SHP77 (cell line): Measurements from ENCODE around the gene ZSCAN25.
"Not testable (repeated sequence)": the region's sequence is repeated elsewhere in the genome, so short reads cannot be mapped to it uniquely, and the experiment has no call there.

Experiments used
- DNase-seq, 2 experiments: peaks; one replicate each; lab custom pipeline; 2025; lab: John Stamatoyannopoulos, UW

Gene ZSCAN25

DNA sequence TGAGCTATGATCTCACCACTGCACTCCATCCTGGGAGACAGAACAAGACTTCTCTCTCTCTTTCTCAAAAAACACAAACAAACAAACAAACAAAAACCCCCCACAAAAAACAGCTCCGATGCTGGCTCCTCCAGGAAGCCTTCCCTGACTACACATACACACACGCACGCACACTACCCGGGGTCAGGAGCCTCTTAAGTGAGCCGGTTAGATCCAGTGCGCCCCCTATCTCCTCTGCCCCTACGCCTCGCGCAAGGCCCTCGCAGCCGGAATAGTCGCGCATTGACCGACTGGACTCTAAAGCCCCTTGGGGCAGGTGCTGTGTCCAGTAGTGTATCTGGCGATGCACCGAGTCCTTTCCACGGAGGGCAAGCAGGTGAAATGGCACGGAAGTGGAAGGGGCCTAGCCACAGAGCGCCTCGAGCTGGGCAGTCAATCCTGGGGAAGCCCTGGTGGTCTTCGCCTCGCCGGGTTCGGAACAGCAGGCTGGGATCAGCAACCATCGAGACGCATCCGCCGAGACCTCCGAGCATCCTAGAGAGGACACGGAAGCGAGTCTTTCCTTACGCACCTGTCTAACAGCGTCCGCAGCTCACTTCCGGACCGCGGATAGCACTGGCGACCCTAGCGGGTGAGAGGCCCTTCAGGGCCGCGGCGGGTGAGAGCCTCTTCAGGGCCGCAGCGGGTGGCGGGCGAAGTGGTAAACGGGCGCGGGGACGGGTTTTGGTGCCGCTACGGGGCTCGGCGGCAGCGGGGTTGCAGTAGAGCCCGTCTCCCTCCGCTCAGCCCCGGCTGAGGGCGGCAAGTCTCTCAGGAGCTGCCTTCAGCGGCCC is at the start of gene ZSCAN25:
TSS of gene ZSCAN25 (plus strand) at position 588 of the 833 bp plus-strand sequence. CDS start 2,661 bp downstream, outside the sequence.
- peak; percentile 89 to 92 for DNase-seq

DNA sequence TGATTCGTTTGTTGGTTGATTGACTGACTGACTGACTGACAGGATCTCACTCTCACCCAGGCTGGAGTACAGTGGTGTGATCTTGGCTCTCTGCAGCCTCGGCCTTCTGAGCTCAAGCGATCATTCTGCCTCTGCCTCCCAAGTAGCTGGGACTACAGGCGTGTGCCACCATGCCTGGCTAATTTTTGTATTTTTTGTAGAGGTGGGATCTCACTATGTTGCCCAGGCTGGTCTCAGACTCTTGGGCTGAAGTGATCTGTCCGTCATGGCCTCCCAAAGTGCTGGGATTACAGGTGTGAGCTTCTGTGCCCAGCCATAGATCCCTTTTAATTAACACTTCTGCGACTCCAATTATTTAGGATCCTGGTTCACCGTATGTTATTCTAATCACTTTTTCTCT is 48.0 kb upstream of the ZSCAN25 start:
- DNase-seq, result not testable (repeated sequence)

DNA sequence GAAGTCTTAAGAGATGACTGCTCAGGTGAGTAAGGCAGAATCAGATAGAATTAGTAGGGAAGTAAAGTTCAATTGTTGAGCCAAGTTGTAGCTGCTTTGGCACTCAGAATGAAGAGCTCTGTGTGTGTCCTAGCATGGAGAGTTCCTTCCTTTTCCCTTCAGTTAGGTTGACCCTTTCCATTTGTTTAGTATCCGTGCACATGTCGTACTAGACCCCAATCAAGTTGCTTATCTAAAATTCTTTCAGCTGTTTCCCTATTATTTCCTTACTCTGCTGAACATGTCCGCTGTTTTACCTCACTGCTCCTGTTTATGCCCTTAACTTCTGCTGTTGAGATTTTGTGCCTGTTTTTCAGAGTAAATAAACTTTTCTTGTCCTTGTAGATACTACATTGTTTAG is 45.0 kb upstream of the ZSCAN25 start:
- DNase-seq, result no peak

DNA sequence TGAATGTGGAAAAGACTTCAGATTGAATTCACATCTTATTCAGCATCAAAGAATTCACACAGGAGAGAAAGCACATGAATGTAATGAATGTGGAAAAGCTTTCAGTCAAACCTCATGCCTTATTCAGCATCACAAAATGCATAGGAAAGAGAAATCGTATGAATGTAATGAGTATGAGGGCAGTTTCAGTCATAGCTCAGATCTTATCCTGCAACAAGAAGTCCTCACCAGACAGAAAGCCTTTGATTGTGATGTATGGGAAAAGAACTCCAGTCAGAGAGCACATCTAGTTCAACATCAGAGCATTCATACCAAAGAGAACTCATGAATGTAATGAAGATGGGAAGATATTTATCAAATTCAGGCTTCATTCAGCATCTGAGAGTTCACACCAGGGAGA is 43.5 kb upstream of the ZSCAN25 start:
- DNase-seq, result no peak

DNA sequence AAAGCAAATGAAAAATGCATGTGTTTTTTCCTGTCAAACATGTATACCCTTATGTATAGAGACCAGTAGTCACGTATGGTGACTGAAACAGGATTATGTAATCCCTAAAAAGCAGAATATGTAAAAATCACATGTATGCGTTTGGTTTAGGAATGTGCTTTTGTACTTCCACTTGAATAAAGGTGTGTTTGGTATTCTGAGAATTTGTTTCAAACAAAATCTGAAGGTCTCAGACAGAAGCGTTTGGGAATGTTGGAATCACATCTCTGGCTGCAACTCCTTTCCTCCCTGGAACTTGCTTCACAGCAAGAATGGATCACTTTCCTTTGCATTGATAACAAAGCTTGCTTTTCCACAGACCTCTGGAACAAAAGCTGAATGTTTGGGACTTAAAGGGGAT is 40.5 kb upstream of the ZSCAN25 start:
- no peak for DNase-seq

DNA sequence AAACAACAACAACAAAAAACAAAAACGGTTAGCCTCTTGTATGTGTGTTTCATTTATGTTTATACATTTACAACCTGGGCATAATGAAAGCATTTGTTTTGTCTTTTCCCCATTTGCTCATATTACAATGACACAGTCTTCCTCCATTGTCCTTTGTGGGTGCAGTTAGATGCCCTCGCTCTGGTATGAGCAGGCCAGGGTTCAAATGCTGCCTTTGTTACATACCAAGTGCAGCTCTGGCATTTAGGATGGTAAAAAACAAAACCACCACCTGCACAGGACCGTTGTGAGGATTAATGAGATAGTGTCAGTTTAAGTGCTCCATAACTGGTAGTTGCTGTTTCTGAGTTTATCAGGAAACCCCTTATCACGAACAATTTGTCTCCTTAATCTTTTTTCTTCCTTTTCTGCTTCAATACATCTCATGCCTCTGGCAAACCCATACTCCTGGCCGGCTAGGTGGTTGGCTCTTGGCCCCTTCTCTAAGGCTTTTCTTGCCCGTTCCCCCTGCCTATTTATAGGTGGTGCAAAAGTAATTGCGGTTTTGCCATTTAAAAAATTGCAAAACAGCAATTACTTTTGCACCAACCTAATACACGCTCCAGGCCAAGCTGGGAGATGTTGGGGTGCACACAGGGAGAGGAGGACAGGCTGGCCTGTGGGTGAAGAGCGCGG is 37.3 kb upstream of the ZSCAN25 start:
- DNase-seq, result no peak

DNA sequence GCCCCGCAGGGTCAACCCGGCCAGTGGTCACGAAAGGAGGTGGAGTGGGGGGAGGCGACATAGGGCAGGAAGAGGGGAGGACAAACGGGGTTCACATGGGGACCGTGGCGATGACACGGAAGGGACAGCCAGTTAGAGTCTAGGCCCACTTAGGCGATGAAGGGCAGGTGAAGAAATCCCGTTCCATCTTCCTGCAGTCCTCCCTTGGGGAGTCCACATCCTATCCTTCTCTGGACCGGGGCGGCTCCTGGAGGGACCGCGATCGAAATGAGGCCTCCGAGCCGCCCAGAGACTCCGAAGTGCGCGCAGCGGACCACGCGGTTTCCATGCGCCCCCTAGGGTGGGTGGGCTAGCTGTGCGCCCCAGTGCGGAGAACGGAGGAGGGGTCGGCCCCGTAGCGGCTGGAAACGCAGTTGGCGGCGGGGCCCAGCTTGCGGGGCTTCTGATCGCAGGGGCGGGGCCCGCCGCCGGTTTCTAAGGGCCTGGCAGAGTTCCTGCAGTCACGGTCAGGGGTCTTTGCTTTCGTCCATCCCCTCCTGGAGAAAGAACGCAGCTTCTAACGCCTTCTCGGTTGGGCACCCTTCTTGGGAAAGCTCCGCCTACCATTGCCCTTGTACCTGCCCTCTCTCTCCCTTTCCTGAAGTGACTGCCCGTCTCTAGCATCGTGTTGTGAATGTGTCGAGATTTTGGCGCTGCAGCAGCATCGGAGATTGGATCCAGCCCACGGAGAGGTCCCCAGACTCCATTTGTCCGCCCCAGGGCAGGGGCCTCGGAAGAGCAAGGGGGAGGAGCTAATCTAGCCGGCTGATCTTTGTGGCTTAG is 36.6 kb upstream of the ZSCAN25 start:
- DNase-seq, result peak in 1 of 2 experiments; percentile 34

DNA sequence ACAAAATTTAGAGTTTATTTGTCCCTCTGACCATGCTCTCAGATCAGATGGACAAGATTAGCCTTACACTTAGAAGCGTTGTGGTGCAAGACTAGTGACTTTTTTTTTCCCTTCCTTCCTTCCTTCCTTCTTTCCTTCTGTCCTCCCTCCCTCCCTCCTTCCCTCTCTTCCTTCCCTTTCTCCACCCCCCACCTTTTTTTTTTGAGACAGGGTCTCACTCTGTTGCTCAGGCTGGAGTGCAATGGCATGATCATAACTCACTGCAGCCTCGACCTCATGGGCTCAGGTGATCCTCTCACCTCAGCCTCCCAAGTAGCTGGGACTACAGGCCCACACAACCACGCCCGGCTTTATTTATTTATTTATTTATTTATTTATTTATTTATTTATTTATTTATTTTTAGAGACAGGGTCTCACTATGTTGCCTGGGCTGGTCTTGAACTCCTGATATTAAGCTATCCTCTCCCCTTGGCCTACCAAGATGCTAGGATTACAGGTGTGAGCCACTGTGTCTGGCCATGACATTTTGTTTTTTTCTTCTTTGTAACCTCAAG is 35.9 kb upstream of the ZSCAN25 start:
- not testable (repeated sequence) for DNase-seq

DNA sequence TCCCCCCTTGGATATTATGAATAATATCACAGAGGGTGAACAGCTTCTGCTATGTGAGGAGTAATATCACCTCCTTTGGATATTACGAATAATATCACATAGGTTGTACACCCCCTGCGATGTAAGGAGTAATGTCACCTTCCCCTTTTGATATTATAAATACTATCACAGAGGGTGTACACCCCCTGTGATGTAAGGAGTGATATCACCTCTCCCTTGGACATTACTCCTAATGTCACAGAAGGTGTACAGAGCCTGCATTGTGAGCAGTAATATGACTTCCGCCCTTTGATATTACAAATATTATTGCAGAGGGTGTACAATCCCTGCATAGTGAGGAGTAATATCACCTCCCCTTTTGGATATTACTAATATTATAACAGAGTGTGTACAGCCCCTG is 27.9 kb upstream of the ZSCAN25 start:
- DNase-seq, result no peak

DNA sequence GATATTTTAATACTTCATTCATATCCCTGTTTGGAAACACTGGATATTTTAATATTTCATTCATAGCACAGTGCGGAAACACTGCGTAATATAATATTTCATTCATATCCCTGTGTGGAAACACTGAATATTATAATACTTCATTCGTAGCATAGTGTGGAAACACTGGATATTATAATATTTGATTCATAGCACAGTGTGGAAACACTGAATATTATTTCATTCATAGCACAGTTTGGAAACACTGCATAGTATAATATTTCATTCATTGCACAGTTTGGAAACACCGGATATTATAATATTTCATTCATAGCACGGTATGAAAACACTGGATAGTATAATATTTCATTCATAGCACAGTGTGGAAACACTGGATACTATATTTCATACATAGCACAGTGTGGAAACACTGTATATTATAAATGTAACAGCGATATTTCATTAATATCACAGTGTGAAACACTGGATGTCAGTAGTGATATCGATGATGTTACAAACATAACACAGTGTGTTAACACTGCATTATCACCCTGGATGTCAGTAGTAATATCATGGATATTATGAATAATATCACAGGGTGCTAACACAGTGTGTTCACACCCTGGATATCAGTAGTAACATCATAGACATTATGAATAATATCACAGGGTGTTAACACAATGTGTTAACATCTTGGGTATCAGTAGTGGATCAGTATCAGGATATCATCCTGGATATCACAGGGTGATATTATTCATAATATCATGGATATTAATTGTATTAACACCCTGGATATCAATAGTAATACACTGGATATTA is 21.6 kb upstream of the ZSCAN25 start:
- DNase-seq, result no peak

DNA sequence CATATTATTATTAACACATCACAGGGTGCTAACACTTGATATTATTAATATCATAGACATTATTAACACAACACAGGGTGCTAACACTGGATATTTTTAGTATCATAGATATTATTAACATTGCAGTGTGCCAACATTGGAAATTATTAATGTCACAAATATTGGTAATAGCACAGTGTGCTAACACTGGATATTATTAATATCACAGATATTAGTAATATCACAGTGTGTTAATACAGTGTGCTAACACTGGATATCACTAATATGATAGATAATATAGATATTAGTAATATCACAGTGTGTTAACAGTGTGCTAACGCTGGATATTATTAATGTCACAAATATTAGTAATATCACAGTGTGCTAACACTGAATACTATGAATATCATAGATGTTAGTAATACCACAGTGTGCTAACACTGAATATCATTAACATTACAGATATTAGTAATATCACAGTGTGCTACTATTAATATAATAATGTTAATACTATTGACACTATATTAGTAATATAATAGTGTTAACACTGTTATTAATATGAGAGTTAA is 20.3 kb upstream of the ZSCAN25 start:
- no peak for DNase-seq

DNA sequence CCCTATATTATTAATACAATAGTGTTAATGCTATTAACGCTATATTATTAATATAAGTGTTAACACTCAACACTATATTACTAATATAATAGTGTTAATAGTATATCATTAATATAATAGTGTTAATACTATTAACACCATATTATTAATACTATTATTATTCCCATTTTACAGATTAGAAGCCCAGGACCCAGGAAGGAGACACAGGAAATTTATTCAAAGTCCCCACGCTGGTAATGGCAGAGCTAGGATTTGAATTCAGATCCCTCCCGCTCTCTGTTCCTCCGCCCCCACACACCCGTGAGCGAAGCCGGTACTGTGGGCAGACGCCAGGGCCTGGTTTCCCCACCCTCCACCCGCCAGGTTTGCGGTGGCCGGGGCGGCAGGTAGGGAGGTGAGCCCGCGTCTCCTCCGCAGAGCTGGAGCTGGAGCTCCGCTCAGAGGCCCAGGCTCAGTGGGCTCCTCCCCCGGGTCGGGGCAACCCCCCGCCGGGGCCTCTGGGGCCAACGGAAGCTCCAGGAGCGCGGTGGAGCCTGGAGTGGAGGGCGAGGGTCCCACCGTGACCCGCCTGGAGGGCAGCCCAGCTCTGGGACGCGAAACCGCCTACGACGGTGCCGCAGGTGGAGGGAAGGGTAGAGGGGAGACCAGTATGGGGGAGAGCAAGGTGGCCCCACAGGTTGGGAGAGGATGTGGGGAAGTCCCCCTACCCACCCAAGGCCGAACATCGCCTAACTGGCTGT is 18.8 kb upstream of the ZSCAN25 start, which contains the start of gene TMEM225B:
TSS of gene TMEM225B (plus strand) at position 506 of the 740 bp plus-strand sequence. CDS start 6,122 bp downstream, outside the sequence.
- no peak for DNase-seq

DNA sequence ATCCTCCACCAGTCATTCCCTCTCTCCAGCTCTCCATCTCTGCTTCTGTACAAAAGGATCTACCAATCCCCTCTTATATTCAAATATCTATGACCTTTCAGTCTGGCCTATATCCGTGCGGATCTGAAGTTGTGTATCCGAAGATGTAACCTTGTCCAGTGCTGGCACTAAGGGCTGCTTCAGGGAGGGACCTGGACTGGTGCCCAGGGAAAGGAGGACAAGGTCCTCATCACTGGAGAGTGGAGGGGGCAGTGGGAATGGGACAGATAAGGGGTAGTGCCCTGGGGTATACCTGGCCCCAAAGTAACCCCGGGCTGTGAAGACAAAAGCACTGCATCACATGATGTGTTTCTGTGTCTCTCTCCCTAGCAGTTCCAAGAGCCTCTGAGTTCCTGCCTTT is 16.9 kb upstream of the ZSCAN25 start:
- no peak for DNase-seq

DNA sequence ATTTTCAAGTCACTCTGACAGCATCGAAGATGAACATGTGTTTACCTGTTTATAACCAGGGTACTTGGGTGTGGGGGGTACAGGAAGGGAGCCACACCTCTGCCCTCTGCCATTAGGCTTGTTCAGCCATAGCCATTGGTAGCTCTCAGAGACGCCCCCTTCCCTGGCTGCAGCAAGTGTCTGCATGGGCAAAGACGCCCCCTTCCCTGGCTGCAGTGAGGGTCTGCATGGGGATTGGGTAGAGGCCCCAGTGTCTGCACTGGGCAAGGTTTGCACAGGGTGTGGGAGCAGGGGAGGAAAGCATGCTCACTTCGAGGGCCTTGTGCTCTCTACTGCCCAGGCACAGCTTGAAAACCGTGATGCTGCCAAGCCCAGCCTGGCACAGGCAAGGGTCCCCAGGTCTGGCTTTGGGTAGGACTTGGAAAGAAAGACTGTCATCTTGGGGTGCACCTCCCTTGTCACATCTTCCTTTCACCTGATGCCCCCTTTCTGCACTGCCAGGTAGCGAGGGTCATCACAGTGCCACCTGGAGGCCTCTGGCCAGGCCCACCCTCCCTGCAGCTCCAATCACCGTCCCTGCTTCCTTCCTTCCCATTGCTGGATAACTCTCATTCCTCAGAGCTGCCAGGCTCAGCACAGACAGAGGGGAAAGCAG is 15.0 kb upstream of the ZSCAN25 start:
- no peak for DNase-seq

DNA sequence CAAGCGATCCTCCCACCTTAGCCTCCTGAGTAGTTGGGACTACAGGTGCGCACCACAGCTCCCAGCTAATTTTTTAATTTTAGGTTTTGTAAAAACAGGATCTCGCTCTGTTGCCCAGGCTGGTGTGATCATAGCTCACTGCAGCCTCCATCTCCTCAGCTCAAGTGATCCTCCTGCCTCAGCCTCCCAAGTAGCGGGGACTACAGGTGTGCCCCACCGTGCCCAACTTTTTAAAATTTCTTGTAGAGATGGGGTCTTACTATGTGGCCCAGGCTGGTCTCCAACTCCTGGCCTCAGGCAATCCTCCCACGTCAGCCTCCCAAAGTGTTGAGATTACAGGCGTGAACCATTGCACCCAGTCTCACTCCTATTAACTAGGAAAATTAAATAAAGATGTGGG is 11.2 kb upstream of the ZSCAN25 start:
- DNase-seq, result no peak

DNA sequence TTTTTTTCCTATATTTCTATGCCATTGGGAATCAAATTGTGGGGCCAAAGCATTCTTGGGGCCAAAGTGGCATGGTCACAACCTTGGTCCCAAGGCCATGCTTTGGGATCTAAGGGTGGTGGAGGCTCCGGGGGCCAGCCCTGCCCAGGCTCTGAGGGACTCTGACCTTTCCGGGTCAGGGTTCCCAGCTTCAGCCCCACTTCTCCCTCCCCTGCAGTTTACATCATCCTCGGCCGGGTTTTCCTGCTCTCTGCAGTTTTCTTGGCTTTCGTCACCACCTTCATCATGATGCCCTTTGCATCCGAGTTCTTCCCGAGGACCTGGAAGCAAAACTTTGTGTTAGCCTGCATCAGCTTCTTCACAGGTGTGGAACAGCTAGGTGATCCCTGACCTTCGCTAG is 10.2 kb upstream of the ZSCAN25 start:
- DNase-seq, result no peak

DNA sequence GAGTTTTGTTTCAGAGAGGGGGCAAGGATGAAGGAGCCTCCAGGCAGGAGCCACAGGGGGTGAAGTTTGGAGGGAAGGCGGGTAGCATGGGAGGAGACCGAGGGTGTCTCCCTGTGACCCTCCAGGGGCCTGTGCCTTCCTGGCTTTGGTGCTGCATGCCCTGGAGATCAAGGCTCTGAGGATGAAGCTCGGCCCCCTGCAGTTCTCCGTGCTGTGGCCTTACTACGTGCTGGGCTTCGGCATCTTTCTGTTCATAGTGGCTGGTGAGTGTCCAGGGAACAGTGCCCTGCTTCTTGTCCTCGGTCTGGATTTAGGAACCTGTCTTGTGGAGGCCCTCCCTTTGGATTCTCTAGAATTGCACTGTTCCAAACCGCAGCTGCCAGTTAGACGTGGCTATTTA is 9.2 kb upstream of the ZSCAN25 start:
- no peak for DNase-seq

DNA sequence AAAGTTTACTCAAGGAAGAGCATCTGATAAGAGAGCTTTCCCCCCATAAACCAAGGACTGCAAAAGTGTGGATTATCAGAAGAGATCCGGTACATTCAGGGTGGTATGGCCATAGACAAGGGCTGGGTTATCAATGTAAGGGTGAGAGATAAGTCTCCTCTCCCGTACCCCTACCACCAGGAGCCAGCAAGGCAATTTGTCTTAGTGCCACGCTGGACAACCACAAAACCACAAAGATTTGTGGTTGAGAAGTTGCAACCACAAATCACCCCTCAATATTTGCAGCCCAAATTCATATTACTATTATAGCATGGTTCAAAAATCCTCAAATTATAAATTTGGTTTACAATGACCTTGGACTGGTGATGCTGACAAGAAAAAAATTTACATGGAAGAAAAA is 2.3 kb upstream of the ZSCAN25 start:
- DNase-seq, result no peak

DNA sequence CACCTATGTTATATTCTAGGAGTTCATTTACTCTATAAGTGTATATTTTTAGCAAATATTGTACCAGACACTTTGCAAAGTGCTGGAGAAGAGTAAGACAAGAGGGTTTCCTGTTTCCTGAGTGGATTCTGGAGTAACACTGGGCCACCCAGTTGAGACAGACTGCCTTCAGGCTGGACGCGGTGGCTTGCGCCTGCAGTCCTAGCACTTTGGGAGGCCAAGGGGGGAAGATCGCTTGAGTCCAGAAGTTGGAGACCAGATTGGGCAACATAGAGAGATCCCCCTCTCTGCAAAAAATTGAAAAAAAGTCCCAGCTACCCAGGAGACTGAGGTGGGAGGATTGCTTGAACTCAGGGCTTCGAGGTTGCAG is 772 bp upstream of the ZSCAN25 start:
- DNase-seq, result no peak
